Natural killer cell (primary cell): ENCODE results near the gene AKR1C3. TPM values are rescaled to one million over a fixed set of nuclear protein-coding genes. Genes with fewer than 3 reads are reported as not detected.
A peak's percentile ranks its signal among the peaks of the same experiment; 100 is the strongest.
"Not testable (repeated sequence)": the region's sequence is repeated elsewhere in the genome, so short reads cannot be mapped to it uniquely, and the experiment has no call there.

Experiments used
- ATAC-seq, 3 donors: fragments of 150-1000 bp in 2 of 3; fragments of 200-7000 bp in 1 of 3; cut with Tn5 transposase; 1 replicate in 1 of 3; 2 replicates in 2 of 3; pipeline ENCODE4 v1.10.0; 2021; ENCODE audit warnings: mild to moderate bottlenecking in 2 of 3, moderate library complexity in 2 of 3
- DNase-seq, 2 donors: peaks; one replicate each; pipeline versions ENCODE4 v3.0.0 to v3.0.0-alpha.2; 2013 to 2021; ENCODE audit warnings: mixed read lengths in 1 of 2
- H3K27ac ChIP-seq: one replicate; pipeline ENCODE4 v1.5.1; 2013; ENCODE audit warnings: mild to moderate bottlenecking, low read length
- H3K27me3 ChIP-seq: one replicate; pipeline ENCODE4 v1.6.1; 2013; ENCODE audit warnings: low read length; ENCODE audit not compliant: control insufficient read depth, insufficient read depth
- H3K36me3 ChIP-seq: one replicate; pipeline ENCODE4 v1.6.1; 2013; ENCODE audit warnings: low read length; ENCODE audit not compliant: control insufficient read depth, insufficient read depth
- H3K4me1 ChIP-seq: one replicate; pipeline ENCODE4 v1.6.1; 2013; ENCODE audit warnings: low read length; ENCODE audit not compliant: control insufficient read depth, insufficient read depth
- H3K4me3 ChIP-seq: one replicate; pipeline ENCODE4 v1.5.1; 2013; ENCODE audit warnings: low read length
- H3K9me3 ChIP-seq: one replicate; pipeline ENCODE4 v1.6.1; 2013; ENCODE audit warnings: low read length; ENCODE audit not compliant: control insufficient read depth, insufficient read depth
- H3K27ac Mint-ChIP-seq, 2 donors: one replicate each; pipeline ENCODE4 v1.8.0; 2022; ENCODE audit warnings: mild to moderate bottlenecking in 2 of 2, mixed read lengths in 2 of 2, moderate library complexity in 1 of 2
- H3K27me3 Mint-ChIP-seq, 2 donors: one replicate each; pipeline ENCODE4 v1.8.0; 2022; ENCODE audit warnings: low read depth in 2 of 2, mixed read lengths in 2 of 2
- H3K36me3 Mint-ChIP-seq: one replicate; pipeline ENCODE4 v1.8.0; 2022; ENCODE audit warnings: mixed read lengths
- H3K4me1 Mint-ChIP-seq, 2 donors: one replicate each; pipeline ENCODE4 v1.8.0; 2022; ENCODE audit warnings: mixed read lengths in 2 of 2
- H3K4me3 Mint-ChIP-seq: one replicate; pipeline ENCODE4 v1.8.0; 2022; ENCODE audit warnings: mild to moderate bottlenecking, moderate library complexity, mixed read lengths
- H3K9me3 Mint-ChIP-seq, 2 donors: one replicate each; pipeline ENCODE4 v1.8.0; 2022; ENCODE audit warnings: mixed read lengths in 2 of 2
- CTCF ChIP-seq: fragments of 200-600 bp; IDR thresholded peaks from one replicate; pipeline ENCODE4 v1.8.0; 2022; ENCODE audit warnings: antibody characterized with exemption
- WGBS: methylation state at CpG from one replicate; pipeline ENCODE4 v1.1.7; 2013; ENCODE audit warnings: missing lambda C conversion rate; ENCODE audit not compliant: insufficient coverage; 5-methylcytosine and 5-hydroxymethylcytosine counted together
- intact Hi-C: fragments of 100-400 bp; cut with micrococcal nuclease; formaldehyde crosslinking; loops from one replicate; pipeline ENCODE4 v1.14.2; 2022
- total RNA-seq, 4 donors: library from RNA; stranded (reverse); fragments of 120-200 nt in 1 of 4; gene quantifications; one replicate each; pipeline versions ENCODE4 v1.2.3 to v1.2.4, GENCODE V29; 2013 to 2022

Gene AKR1C3
- total RNA-seq, 3 donors from 2014 or later (not counting 1 experiment from before 2014, with no cell fraction given), result 77.5 to 140 (median 137) TPM

DNA sequence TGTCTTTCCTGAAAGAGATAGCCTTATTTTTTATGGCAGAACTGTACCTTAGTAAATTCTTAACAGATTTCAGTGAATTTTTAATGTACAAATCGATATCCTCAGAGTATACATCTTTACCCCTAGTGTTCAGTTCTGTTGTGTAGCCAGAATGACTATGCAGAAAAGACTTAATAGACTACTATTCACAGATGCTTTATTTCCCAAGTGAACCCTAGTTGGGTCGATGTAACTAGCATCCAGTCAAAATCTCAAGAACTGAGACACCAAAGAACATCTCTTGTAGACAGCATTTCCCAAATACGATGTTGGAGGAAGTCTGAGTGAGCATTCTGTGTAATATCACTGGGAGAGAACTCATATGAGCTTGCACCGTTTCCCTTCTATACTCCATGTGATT lies 1.5 kb downstream of the AKR1C3 start:
- Histone ChIP-seq H3K4me3 (peak overlapping the region; percentile 63), H3K27me3 (no peaks in the 10 kb centered on the region), H3K4me1 (no peaks in the 10 kb centered on the region), H3K27ac (no peak overlapping the region), H3K36me3 (peaks cover 10% of the 10 kb centered on the region), H3K9me3 (no peaks in the 10 kb centered on the region)
- intact Hi-C loops, result loop anchor here (2.0 kb wide), 1 partner anchor 187 kb away; no protein-coding TSS in a partner anchor
- ATAC-seq (peak in 1 of 3 donors; percentile 12), DNase-seq (no peak)
- Mint-ChIP-seq H3K4me1 (peaks cover 42 to 44% of the 10 kb centered on the region in 2 donors), H3K36me3 (no peaks in the 10 kb centered on the region), H3K9me3 (no peaks in the 10 kb centered on the region), H3K27ac (peak overlapping the region; percentile 89 to 94), H3K4me3 (peak overlapping the region; percentile 98), H3K27me3 (no peaks in the 10 kb centered on the region)
- WGBS, result no CpG with 5 or more reads among the region's 4 CpGs
- TF ChIP-seq CTCF, result no peak

- WGBS, result 50% methylated on average over 2 of the region's 2 CpGs
- peak overlapping the region; percentile 63 for H3K4me3 ChIP-seq
- peaks cover 12% of the 10 kb centered on the region for H3K36me3 ChIP-seq
- ATAC-seq (no peak), DNase-seq (no peak)
- H3K4me3 Mint-ChIP-seq, result peak overlapping the region; percentile 98
- TF ChIP-seq CTCF, result no peak
- H3K4me1 ChIP-seq, result no peaks in the 10 kb centered on the region
- H3K36me3 Mint-ChIP-seq, result no peaks in the 10 kb centered on the region
- H3K4me1 Mint-ChIP-seq, result peaks cover 42 to 44% of the 10 kb centered on the region in 2 donors
- H3K27me3 Mint-ChIP-seq, result no peaks in the 10 kb centered on the region
- H3K9me3 Mint-ChIP-seq, result no peaks in the 10 kb centered on the region
- no peak overlapping the region for H3K27ac ChIP-seq
- intact Hi-C loops, result no loop called here
- peak overlapping the region; percentile 89 to 94 for H3K27ac Mint-ChIP-seq
- no peaks in the 10 kb centered on the region for H3K9me3 ChIP-seq
- H3K27me3 ChIP-seq, result no peaks in the 10 kb centered on the region
Observed at GRCh38 chr10:5096108-5096507, 1.9 kb downstream of the AKR1C3 start.

DNA sequence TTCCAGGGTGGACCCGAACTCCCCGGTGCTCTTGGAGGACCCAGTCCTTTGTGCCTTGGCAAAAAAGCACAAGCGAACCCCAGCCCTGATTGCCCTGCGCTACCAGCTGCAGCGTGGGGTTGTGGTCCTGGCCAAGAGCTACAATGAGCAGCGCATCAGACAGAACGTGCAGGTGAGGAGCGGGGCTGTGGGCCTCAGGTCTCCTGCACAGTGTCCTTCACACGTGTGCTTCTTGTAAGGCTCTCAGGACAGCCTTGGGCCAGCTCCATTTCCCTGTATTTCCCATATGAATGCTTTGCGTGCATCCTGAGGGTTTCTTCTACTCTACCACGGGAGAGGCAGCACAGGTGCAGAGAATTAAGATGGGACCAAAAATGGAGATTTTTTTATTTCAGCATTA lies 8.3 kb downstream of the AKR1C3 start:
- H3K4me3 Mint-ChIP-seq, H3K27ac ChIP-seq, H3K4me3 ChIP-seq, DNase-seq, intact Hi-C loops, H3K27me3 ChIP-seq, H3K27me3 Mint-ChIP-seq, H3K9me3 Mint-ChIP-seq, H3K9me3 ChIP-seq, ATAC-seq, H3K4me1 ChIP-seq: not testable (repeated sequence)
- peak overlapping the region in 1 of 2 donors; percentile 90 for H3K27ac Mint-ChIP-seq
- H3K4me1 Mint-ChIP-seq, result peaks cover 63 to 65% of the 10 kb centered on the region in 2 donors
- peaks cover 30% of the 10 kb centered on the region for H3K36me3 Mint-ChIP-seq
- 85% methylated on average over 3 of the region's 11 CpGs for WGBS
- H3K36me3 ChIP-seq, result peaks cover 41% of the 10 kb centered on the region

DNA sequence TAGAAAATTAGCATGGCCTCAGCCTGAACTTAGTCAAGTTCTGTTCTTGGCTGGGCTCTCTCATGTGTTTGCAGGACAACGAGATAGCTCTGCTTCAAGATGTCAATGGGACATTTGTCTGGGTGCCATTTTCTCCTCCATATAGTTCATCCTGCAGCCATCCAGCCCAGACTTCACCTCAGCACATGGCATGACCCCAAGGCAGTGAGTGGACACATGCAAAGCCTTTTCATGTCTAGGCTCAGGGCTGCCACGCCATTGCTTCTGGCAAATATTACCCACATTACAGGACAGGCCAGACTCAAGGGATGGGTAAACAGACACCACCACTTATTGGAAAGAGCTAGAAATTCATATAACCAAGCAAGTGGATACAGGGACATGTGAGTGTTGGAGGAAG lies 9.3 kb downstream of the AKR1C3 start:
- H3K4me1 Mint-ChIP-seq, result peaks cover 60% of the 10 kb centered on the region in 2 donors
- ATAC-seq, result no peak
- no peaks in the 10 kb centered on the region for H3K9me3 Mint-ChIP-seq
- peaks cover 45% of the 10 kb centered on the region for H3K36me3 ChIP-seq
- no peaks in the 10 kb centered on the region for H3K9me3 ChIP-seq
- H3K4me3 Mint-ChIP-seq, result no peak overlapping the region
- no peaks in the 10 kb centered on the region for H3K27me3 Mint-ChIP-seq
- WGBS, result 87% methylated on average over 2 of the region's 2 CpGs
- intact Hi-C loops, result no loop called here
- peaks cover 36% of the 10 kb centered on the region for H3K36me3 Mint-ChIP-seq
- H3K4me3 ChIP-seq, result no peak overlapping the region
- peaks cover 3% of the 10 kb centered on the region for H3K4me1 ChIP-seq
- DNase-seq, result no peak
- no peaks in the 10 kb centered on the region for H3K27me3 ChIP-seq
- H3K27ac ChIP-seq, result no peak overlapping the region
- TF ChIP-seq CTCF, result no peak
- peak overlapping the region; percentile 69 to 90 for H3K27ac Mint-ChIP-seq
